Activated CD4-positive, CD25-positive, alpha-beta regulatory T cell treated with anti-CD3 and anti-CD28 coated beads, Interleukin-2, amount 50 U/mL, for 16 hours (primary cell): ENCODE measurements around the gene CNIH3.
"Not testable (repeated sequence)": the region's sequence is repeated elsewhere in the genome, so short reads cannot be mapped to it uniquely, and the experiment has no call there.

ENCODE experiments used
- DNase-seq: peaks from one replicate; pipeline ENCODE4 v3.0.0-alpha.2; 2020; ENCODE audit warnings: low read depth, low spot score

CNIH3 gene

DNA sequence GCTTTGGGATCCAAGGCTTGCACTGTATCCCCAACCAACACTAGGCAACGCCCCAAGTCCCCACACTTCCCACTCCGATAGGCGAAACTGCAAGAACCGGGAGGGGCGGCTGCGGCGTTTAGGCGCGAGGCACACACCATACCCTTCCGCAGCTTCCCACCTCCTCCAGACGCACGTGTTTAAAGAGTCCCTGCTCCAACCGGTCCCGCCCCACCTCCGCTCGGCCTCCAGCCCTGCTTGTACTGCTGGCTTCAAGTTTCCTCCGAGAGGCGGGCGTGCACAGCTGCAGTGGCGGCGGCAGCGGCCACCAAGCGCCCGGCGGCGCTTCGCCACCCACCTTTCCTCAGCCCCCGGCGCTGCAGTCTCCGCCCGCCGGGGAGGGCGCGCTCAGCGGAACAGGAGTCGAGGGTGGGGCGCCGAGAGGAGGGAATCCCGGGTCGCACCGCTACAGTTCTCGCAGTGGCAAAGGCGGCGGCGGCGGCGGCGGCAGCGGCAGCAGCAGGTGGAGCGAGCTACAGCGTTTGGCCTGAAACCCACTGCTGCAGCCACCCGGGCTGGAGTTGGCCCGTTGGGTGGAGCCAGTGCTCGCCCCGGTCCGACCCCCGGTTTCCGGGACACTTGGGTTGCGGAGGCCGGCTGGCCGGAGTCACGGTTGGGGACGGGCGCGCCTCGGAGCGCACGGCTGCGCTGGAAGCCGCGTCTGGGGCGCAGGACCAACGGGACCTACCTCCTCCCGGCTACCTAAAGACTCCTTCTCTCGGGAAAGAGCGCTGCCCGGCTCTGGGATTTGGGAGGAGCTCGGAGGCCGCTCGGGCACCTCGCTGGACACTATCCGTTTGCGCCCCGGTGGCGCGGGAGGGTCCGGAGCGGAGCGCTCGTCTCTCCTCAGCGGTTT is at the start of gene CNIH3:
Gene CNIH3, plus strand, starts transcription at position 457 of the 895 bp plus-strand sequence. CDS start 858 bp downstream, outside the sequence.
- DNase-seq, result no peak

DNA sequence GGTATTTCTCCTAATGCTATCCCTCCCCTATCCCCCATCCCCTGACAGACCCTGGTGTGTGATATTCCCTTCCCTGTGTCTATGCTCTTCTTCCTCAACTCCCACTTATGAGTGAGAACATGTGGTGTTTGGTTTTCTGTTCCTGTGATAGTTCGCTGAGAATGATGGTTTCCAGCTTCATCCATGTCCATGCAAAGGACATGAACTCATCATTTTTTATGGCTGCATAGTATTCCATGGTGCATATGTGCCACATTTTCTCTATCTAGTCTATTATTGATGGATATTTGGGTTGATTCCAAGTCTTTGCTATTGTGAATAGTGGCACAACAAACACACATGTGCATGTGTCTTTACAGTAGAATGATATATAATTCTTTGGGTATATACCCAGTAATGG is 49.6 kb upstream of the CNIH3 start:
- not testable (repeated sequence) for DNase-seq

DNA sequence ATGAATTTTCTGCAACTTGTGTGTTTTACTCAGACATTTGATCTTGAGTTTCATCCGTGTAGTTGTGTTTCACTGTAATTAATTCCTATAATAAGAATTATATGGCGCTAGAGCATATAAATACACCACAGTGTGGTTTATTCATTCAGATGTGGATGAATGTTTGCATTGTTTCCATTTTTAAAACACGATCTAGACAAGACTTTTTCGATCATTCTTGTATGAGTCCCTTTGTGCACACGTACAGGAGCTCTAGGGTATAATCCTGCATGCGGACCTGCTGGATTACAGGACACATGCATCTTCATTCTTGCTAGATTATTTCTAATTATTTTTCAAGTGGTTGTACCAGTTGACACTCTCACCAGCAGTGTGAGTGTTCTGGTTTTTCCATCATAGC is 46.8 kb upstream of the CNIH3 start:
- no peak for DNase-seq

DNA sequence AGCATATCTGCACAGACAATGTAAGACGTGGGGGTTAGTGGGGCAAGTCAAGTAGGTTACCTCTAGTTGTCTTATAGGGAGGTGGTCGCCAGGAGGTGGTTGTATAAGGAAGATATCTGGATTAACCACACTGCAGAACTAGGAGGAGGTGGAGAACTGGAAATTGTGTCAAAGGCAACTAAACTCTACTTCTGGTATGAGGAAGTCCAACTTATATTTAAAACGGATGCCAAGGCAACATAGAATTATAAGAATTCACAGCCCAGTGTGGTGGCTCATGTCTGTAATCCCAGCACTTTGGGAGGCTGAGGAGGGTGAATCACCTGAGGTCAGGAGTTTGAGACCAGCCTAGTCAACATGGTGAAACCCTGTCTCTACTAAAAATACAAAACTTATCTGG is 44.1 kb upstream of the CNIH3 start:
- not testable (repeated sequence) for DNase-seq

DNA sequence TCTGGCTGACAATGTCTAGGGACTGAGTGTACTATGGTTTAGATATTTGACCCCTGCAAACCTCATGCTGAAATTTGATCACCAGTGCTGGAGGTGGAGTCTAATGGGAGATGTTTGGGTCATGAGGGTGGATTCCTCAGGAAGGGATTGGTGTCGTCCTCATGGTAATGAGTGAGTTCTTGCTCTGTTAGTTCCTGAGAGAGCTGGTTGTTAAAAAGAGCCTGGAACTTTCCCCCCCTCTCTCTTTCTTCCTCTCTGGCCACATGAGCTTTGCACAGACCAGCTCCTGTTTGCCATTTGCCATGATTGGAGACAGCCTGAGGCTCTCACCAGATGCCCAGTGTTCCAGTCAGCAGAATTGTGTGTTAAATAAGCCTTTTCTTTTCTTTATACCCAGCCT is 36.6 kb upstream of the CNIH3 start:
- DNase-seq, result no peak

DNA sequence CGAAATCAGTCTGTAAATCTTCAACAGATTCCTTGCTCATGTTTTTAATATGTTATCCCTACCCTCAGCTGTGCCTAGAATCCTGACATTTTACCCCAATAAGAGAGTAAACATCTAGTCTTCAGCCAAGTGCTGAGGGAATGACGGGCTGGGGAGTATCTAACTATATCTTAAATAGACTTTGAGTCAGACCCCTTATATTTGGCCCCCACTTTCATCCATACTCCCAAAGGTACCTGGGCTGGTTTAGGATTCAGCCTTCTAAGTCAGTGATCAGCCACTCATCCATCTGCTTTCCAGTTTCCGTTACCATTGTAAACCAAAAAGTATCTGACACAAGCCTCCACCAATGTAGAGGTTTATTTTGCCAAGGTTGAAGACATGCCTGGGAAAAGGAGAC is 36.1 kb upstream of the CNIH3 start:
- DNase-seq, result no peak

DNA sequence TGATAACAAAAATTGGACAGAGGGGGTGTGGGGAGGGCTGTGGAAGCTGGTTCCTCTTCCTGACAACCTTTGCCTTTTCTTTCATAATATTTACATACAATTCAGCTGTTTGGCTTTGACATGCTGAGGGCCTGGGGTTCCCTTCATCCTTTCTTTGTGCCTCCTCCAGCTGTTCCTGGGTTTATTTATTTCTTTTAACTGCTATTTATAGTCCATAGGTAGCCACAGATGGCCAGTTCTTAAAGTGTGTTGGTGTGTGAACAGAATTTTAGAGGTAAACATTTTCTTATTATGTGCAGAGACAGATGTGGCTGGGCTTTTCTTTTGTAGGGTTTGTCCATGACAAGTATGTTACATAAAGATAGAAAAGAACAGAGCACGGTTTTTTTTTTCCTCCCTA is 34.1 kb upstream of the CNIH3 start:
- no peak for DNase-seq

DNA sequence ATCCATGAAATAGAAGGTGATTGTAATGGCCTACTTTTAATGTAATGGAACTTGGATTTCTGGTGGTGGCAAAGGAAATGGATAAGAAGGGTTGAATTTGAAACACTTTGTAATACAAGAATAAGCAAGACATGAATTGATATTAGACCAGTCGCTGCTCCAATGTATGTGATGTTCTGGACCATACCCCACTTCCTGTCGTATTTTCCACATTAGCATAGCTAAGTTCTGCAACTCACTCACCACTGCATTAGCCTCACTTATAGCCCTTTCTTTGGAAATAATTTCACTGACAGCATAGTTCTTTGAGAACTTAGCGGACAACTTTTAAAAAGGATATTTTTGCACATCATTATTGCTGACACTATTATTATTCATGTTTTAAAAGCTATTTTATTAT is 32.3 kb upstream of the CNIH3 start:
- DNase-seq, result no peak

DNA sequence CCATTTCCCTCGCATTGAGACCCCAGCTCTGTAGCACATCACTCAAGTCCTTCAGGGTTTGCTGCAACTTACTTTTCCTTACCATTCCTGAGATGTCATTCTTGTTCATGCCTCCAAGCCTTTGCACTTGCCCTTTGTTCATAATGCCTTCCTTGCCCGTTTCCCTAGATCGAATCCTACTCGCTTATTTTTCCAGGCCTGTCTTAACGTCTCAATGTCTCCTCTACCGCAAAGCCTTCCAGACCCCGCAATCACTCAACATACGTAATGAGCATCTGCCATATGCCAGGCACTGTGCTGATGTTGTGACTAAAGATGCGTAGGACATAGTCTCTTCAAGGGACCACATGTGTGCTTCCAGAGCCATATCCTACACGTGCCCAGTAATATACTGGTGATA is 31.1 kb upstream of the CNIH3 start:
- no peak for DNase-seq

DNA sequence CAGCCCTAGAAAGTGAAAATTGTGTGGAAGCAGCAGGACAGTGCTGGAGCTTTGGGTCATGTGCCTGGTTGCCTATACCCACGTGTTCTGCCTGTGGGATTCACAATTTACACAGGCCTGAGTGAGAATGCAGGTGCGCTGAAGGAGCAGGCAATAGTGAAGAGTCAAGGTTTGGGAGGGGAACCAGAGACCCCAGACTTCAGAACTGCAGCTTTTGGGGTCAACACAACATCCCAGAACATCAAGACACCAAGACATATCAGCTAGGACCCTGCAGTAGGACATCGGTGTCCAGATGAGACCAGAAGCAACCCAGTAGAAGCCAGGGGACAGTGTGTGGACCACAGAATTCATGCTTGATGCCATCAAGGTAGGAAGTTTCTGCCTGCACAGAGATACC is 29.1 kb upstream of the CNIH3 start:
- no peak for DNase-seq

DNA sequence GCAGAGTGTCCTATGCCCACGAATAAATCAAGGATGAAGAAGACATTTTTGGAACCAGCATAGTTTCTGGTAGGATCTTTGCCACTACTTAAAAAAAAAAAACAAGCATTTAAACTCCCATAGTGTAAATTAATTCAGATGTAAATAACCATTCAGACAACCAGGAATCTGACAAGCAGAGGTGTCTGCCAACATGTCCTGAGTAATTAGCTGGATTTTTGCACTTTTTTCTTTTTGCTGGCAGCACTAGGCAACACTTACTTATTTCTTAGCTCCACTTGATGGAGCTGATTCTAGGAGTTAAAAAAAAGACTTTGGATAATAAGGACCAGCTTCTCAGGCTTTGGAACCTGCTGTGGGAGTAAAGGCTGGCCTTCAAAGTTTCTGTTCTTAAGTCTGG is 27.6 kb upstream of the CNIH3 start:
- DNase-seq, result no peak

DNA sequence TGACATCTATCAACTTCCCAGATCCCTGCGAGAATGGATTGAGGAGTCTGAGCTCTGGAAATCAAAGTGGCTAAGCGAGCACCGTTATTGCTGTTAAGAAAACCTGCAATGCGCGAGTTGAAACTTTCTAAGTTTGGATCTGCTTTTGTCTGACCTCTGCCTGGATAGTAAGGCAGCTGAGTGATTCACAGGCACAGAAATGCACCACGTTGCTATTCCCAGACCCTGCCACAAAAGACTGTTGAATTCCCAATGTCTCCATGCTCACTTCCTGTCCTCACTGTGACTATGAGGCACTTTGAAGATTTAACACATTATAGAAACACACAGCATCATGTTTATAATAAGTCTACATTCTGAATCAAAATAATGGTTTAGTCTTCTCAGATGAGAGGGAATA is 27.1 kb upstream of the CNIH3 start:
- no peak for DNase-seq

DNA sequence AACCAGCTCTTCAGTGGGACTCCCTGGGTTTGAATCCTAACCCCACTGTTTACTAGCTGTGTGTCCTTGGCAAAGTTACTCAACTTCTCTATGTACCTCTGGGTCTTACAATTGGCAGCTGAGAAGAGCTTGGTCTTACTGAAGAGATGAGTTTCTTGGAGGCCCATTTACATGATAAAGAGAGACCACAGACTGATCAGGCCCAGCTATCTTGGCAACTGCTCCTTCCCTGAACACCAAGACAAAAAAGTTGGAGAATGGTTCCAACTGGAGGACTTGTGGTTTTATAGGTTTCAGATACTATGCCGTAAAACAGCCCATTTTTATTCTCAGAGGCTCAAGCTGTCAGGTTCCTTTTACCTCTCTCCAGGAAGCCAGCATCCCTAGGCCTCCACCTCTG is 24.8 kb upstream of the CNIH3 start:
- DNase-seq, result no peak

DNA sequence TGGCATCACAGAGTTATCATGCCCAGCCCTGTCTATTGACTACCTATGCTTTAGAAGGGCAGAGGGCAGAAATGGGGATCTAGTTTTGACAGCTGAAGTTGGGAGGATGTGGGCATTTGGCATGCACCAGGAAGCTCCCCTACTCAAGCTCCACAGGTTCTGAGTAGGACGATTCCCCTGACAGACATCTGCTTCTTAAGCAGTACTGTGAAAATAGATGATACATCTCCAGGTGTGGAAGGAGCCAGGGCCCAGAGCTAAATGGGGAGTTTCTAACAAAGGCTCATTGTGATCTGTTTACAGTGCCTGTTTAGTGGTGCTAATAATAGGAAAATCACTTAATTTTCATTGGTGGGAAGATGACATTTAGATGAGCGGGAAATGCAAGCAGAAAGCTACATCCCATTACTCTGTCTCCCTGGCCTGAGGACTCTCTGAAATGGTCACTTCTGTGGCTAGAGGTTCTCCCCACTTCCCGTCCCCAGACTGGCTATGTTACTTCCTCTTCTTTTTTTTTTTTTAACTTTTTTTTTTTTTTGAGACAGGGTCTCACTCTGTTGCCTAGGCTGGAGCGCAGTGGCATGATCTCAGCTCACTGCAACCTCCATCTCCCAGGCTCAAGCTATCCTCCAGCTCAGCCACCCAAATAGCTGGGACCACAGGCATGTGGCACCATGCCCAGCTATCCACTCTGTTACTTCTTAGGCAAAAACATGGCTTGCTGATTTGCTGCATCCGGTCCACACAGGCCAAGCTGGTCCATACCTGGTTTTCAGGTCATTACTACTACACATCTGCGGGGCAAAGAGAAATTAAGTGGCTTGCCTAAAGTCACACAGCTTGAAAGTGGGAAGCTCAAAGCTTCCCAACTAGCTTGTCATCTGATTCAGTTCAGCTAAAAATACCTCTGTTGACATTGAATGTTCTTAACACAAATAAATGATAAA is 23.2 kb upstream of the CNIH3 start:
- DNase-seq, result no peak

DNA sequence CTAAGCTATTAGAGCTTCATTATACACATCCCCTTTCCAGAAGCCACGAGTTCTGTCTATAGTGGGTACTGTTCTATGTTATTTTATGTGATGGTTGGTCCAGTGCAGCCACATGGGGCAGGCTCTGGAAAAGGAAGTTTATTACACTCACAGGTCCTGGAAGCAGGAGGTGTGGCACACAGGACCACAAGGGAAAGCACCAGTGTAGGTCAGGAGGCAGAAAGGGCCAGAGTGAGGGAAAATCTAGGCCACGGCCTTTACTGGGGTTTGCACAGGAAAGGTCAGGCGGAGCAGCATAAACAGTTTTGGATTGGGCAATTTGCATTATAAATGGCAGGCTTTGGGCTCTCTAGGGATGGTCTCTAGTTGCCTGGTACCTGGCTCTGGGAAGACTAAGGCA is 21.8 kb upstream of the CNIH3 start:
- DNase-seq, result no peak

DNA sequence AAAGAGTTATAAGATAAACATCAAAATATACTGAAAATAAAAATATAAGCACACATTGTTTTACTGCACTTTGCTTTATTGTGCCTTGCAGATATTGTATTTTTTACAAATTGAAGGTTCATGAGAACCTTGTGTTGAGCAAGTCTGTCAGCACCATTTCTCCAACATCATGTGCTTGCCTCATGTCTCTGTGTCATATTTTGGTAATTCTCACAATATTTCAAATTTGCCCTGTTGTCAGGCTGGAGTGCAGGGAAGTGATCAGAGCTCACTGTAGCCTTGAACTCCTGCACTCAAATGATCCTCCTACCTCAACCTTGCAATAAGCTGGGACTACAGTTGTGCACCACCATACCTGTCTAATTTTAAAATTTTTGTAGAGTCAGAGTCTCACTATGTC is 21.3 kb upstream of the CNIH3 start:
- DNase-seq, result no peak

DNA sequence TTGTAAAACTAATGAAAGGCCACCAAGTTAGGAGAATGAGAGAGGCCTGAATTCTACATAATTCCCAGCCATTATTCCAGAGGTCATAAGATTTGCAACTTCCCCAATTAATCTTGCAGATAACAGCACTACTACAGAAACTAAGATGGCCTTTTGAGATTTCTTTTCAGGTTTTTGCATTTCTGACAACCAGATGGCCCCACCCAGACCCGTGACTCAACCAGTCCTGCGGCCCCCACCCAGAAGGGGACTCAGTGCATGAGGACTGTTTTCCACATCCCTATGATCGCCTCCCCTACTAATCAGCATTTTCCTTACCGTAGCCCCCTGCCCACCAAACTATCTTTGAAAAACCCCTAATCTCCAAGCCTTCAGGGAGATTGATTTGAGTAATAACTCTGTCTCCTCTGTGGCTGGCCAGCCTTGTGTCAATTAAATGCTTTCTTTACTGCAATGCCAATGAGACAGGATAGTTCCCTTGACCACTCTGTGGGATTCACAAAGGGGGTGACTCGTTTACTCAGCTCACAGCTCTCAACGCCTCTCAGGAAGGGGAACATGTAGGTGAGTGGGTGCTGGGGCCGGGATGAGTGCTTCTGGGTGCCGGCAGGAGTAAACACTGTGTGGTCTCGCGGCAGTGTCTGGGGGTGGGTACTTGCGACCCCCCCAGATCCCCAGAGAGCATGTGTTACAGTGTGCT is 10.5 kb upstream of the CNIH3 start:
- DNase-seq, result no peak

DNA sequence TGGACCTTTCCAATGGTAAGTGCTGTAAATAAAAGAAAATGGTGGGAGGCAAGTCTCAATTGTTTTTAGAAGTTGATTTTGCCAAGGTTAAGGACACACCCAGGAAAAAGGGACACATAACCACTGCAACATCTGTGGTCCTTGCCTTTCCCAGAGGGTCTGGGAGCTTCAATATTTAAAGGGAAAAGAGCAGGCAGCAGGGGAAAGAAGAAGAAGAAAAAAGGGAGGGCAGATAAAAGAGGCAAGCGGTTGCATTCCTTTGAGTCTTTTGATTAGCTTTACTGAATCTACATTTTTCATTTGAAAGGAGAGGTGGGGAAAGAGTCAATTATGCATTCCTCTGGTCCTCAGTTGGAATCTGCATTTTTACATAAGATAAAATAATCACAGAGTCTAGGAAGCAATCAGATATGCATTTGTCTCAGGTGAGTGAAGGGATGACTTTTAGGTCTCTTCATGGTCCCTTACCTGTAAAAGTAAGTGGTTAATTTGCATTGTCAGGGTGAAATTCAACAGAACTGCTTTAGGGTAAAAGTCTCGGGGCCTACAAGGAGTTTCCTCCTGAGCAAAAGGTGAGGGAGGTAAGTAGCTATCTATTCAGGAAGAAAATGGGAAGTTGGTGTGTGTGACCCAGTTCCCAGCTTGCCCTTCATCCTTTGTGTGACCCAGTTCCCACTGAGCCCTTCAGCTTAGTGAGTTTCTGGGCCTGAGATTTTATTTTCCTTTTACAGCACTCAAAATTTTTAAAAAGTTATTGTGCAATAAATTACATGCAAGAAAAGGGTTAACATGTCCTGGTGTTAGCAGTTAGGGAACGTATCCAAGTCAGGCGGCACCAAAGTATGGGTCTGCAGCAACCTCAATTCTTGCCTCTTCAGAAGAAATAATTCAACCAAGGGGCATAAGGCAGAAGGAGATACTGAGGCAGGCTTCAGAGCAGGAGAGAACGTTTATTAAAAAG is 8.6 kb upstream of the CNIH3 start:
- no peak for DNase-seq

DNA sequence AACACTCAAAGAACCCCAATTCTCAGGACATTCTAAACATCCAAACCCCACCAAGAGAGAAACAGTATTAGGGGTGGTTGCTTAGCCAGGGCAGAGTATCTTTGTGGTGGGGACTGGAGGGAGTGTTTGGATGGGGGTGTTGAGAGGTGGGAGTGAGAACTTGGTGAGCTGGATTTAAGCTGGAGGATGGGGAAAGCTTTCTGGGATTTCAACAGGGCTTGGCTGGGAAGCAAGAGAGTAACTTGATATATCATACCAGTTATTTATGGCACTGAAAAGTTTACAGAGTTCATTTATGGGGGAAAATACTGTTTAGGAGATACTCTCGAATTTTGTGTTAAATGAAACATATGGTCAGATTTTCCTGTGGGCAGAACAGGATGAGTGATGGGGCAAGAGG is 6.8 kb upstream of the CNIH3 start:
- no peak for DNase-seq

DNA sequence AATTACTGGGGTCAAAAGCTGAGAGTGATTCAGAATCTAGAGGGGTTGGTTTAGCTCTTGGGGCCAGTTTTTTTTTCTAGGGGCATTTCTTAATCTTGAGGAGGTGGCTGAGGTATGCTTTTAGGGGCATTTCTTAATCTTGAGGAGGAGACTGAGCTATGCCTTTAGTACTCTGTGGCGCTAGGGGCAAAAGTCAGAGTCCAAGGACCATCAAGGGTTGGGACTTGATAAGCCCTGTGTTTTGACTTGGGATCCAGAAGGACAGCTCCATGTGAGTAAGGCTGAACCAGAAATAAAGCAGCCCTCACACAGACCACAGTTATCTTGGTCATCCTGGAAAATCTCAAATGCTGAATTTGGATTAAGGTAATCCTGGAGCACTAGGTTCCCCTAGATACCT is 3.9 kb upstream of the CNIH3 start:
- no peak for DNase-seq

DNA sequence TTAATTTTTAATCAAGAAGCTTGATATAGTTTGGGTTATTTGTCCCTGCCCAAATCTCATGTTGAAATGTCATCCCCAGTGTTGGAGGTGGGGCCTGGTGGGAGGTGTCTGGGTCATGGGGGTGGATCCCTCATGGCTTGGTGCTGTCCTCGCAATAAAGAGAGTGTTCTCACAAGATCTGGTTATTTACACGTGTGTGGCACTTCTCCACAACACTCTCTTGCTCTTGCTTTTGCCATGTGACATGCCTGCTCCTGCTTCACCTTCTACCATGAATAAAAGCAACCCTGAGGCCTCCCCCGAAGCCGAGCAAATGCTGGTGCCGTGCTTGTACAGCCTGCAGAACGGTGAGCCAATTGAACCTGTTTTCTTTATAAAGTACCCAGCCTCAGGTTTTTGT is 2.6 kb upstream of the CNIH3 start:
- DNase-seq, result no peak
